Testis (tissue), 2 donors: ENCODE results near the gene SLC26A4.

Source experiments
- CTCF ChIP-seq, 3 experiments: fragments of 450-650 bp in 2 of 3; fragments of 200-600 bp in 1 of 3; sonication (generic) in 1 of 3; IDR thresholded peaks; one replicate each; pipeline ENCODE4 v1.5.1; 2016 to 2019; ENCODE audit warnings: antibody characterized with exemption in 3 of 3, mild to moderate bottlenecking in 2 of 3, moderate library complexity in 1 of 3
- POLR2A ChIP-seq: fragments of 450-650 bp; IDR thresholded peaks from one replicate; pipeline ENCODE4 v1.6.1; 2017; ENCODE audit warnings: antibody characterized with exemption, mild to moderate bottlenecking, moderate library complexity

GRCh38 chr7:107684947-107685463, 24.4 kb downstream of the SLC26A4 start:
- no peak for TF ChIP-seq CTCF (IDR thresholded peaks at IDR 0.05)
- no peak for TF ChIP-seq POLR2A
